WTC11 (cell line): Measurements from ENCODE around the gene PLCL2.

Experiments used
- ATF1 ChIP-seq: sonication (generic); formaldehyde crosslinking; IDR thresholded peaks from 2 replicates; pipeline ENCODE4 v1.8.1; 2023; ENCODE audit warnings: mild to moderate bottlenecking, moderate library complexity, missing genetic modification reagents
- ATF3 ChIP-seq: sonication (generic); formaldehyde crosslinking; conservative IDR thresholded peaks from 2 replicates; pipeline ENCODE4 v1.8.1; 2022; ENCODE audit warnings: mild to moderate bottlenecking, missing genetic modification reagents
- CREB1 ChIP-seq: sonication (generic); formaldehyde crosslinking; IDR thresholded peaks from 2 replicates; pipeline ENCODE4 v1.8.0; 2023; ENCODE audit warnings: mild to moderate bottlenecking, missing genetic modification reagents
- ELF4 ChIP-seq: sonication (generic); formaldehyde crosslinking; IDR thresholded peaks from 2 replicates; pipeline ENCODE4 v1.8.1; 2022; ENCODE audit warnings: low read depth, mild to moderate bottlenecking, moderate library complexity, missing genetic modification reagents
- GABPB1 ChIP-seq: sonication (generic); formaldehyde crosslinking; IDR thresholded peaks from 2 replicates; pipeline ENCODE4 v1.8.1; 2023; ENCODE audit warnings: mild to moderate bottlenecking, missing genetic modification reagents
- IRF1 ChIP-seq: sonication (generic); formaldehyde crosslinking; IDR thresholded peaks from 2 replicates; pipeline ENCODE4 v1.8.0; 2023; ENCODE audit warnings: missing genetic modification reagents
- MAX ChIP-seq: sonication (generic); formaldehyde crosslinking; IDR thresholded peaks from 2 replicates; pipeline ENCODE4 v1.8.0; 2022; ENCODE audit warnings: mild to moderate bottlenecking, missing genetic modification reagents
- NR2C2 ChIP-seq: sonication (generic); formaldehyde crosslinking; IDR thresholded peaks from 2 replicates; pipeline ENCODE4 v1.8.0; 2022; ENCODE audit warnings: mild to moderate bottlenecking, missing genetic modification reagents
- RELA ChIP-seq: sonication (generic); formaldehyde crosslinking; IDR thresholded peaks from 2 replicates; pipeline ENCODE4 v1.8.1; 2022; ENCODE audit warnings: missing genetic modification reagents, mild to moderate bottlenecking, borderline replicate concordance
- ZNF121 ChIP-seq: sonication (generic); formaldehyde crosslinking; IDR thresholded peaks from 2 replicates; pipeline ENCODE4 v1.8.0; 2023; ENCODE audit warnings: missing genetic modification reagents
- ZNF232 ChIP-seq: sonication (generic); formaldehyde crosslinking; IDR thresholded peaks from 2 replicates; pipeline ENCODE4 v1.8.0; 2022; ENCODE audit warnings: mild to moderate bottlenecking, missing genetic modification reagents
- ZNF423 ChIP-seq: fragments of 250-450 bp; sonication (Bioruptor Pico); IDR thresholded peaks from 2 replicates; pipeline ENCODE4 v2.1.2; 2022; ENCODE audit warnings: mild to moderate bottlenecking, moderate library complexity
- TF ChIP-seq, protein P1 (sequence below): fragments of 200-600 bp; IDR thresholded peaks from 2 replicates; pipeline ENCODE4 v1.8.0; 2022; ENCODE audit warnings: antibody characterized with exemption

DNA sequence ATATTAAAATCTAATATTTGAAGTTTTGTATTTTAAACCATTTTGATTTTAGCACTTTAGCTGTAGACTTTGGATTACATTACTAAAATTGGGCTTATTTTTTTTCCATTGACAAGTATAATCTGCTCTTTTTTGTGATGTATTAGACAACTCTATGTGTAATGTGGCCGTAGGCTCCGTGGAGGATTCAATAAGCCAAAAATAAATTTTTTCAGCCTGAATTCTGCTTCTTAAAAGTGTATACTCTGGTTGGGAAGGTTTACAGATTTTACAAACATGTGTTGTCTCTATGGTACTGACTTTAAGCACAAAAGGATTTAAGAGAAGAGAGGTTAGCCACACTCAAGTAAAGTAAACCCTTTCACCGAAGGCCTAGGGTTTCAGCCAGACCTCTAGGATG is 110.8 kb downstream of the PLCL2 start:
- TF ChIP-seq ZNF121 (CRISPR knock-in tag) (no peak), ZNF232 (no peak), CREB1 (CRISPR knock-in tag) (no peak), NR2C2 (CRISPR knock-in tag) (no peak), IRF1 (CRISPR knock-in tag) (no peak), ELF4 (CRISPR knock-in tag) (no peak), ZNF423 (CRISPR knock-in tag) (no peak), ATF3 (CRISPR knock-in tag) (no peak), MAX (CRISPR knock-in tag) (no peak), GABPB1 (CRISPR knock-in tag) (no peak), RELA (CRISPR knock-in tag) (no peak), ATF1 (CRISPR knock-in tag) (no peak)
- TF ChIP-seq, protein P1, sequence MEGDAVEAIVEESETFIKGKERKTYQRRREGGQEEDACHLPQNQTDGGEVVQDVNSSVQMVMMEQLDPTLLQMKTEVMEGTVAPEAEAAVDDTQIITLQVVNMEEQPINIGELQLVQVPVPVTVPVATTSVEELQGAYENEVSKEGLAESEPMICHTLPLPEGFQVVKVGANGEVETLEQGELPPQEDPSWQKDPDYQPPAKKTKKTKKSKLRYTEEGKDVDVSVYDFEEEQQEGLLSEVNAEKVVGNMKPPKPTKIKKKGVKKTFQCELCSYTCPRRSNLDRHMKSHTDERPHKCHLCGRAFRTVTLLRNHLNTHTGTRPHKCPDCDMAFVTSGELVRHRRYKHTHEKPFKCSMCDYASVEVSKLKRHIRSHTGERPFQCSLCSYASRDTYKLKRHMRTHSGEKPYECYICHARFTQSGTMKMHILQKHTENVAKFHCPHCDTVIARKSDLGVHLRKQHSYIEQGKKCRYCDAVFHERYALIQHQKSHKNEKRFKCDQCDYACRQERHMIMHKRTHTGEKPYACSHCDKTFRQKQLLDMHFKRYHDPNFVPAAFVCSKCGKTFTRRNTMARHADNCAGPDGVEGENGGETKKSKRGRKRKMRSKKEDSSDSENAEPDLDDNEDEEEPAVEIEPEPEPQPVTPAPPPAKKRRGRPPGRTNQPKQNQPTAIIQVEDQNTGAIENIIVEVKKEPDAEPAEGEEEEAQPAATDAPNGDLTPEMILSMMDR, result no peak
